ENCODE data around the gene FXYD2.
"Not testable (repeated sequence)": the region's sequence is repeated elsewhere in the genome, so short reads cannot be mapped to it uniquely, and the experiment has no call there.

Gene FXYD2

GRCh38 chr11:117824571-117825537, at the start of gene FXYD2:
Gene FXYD2, minus strand, starts transcription at chr11:117824744. Its CDS starts 66 bp downstream, at chr11:117824678.
- no peak for DNase-seq

GRCh38 chr11:117873828-117874125, 49.2 kb upstream of the FXYD2 start:
- DNase-seq, result no peak

GRCh38 chr11:117872975-117873827, 48.7 kb upstream of the FXYD2 start:
- DNase-seq, result no peak

- no peak for DNase-seq
These were observed 47.9 kb upstream of the FXYD2 start for GRCh38 chr11:117872420-117872961.

GRCh38 chr11:117871784-117872183, 47.2 kb upstream of the FXYD2 start:
- DNase-seq, result no peak

- DNase-seq, result no peak
These were observed 46.6 kb upstream of the FXYD2 start for GRCh38 chr11:117871160-117871559.

GRCh38 chr11:117870103-117870952, 45.8 kb upstream of the FXYD2 start:
- DNase-seq, result no peak

GRCh38 chr11:117869604-117870003, 45.1 kb upstream of the FXYD2 start:
- no peak for DNase-seq

GRCh38 chr11:117868815-117869561, 44.4 kb upstream of the FXYD2 start:
- no peak for DNase-seq

GRCh38 chr11:117868088-117868487, 43.5 kb upstream of the FXYD2 start:
- DNase-seq, result no peak

- no peak for DNase-seq
These were observed 42.0 kb upstream of the FXYD2 start for GRCh38 chr11:117866526-117866925.

- not testable (repeated sequence) for DNase-seq
These were observed 41.0 kb upstream of the FXYD2 start for GRCh38 chr11:117865546-117865945.

- DNase-seq, result no peak
These were observed 38.8 kb upstream of the FXYD2 start for GRCh38 chr11:117863383-117863782.

- DNase-seq, result no peak
These were observed 38.2 kb upstream of the FXYD2 start for GRCh38 chr11:117862753-117863152.

GRCh38 chr11:117862019-117862725, 37.6 kb upstream of the FXYD2 start:
- no peak for DNase-seq

GRCh38 chr11:117861151-117862018, 36.8 kb upstream of the FXYD2 start:
- no peak for DNase-seq

- DNase-seq, result no peak
These were observed 35.6 kb upstream of the FXYD2 start for GRCh38 chr11:117860139-117860538.

- DNase-seq, result no peak
These were observed 35.1 kb upstream of the FXYD2 start for GRCh38 chr11:117859488-117860112.

GRCh38 chr11:117859061-117859460, 34.5 kb upstream of the FXYD2 start:
- DNase-seq, result no peak
